ENCODE measurements around the gene PARVB.

The PARVB gene

GRCh38 chr22:44133161-44133560, 109.1 kb downstream of the PARVB start:
- no peak for DNase-seq (ENCODE audit: low read depth in 2 of 2)

- DNase-seq (ENCODE audit: low read depth in 2 of 2) = no peak
These were observed 109.9 kb downstream of the PARVB start for GRCh38 chr22:44133901-44134571.

GRCh38 chr22:44136112-44136511, 112.0 kb downstream of the PARVB start:
- no peak for DNase-seq (ENCODE audit: low read depth in 2 of 2)

- DNase-seq (ENCODE audit: low read depth in 2 of 2) = no peak
These were observed 112.7 kb downstream of the PARVB start for GRCh38 chr22:44136786-44137185.

GRCh38 chr22:44137415-44137814, 113.3 kb downstream of the PARVB start:
- DNase-seq (ENCODE audit: low read depth in 2 of 2) = no peak

- DNase-seq (ENCODE audit: low read depth in 2 of 2) = no peak
These were observed 115.7 kb downstream of the PARVB start for GRCh38 chr22:44139773-44140172.

- no peak for DNase-seq (ENCODE audit: low read depth in 2 of 2)
These were observed 118.5 kb downstream of the PARVB start for GRCh38 chr22:44142421-44143104.

- no peak for DNase-seq (ENCODE audit: low read depth in 2 of 2)
These were observed 119.0 kb downstream of the PARVB start for GRCh38 chr22:44143105-44143474.

GRCh38 chr22:44143579-44143978, 119.5 kb downstream of the PARVB start:
- DNase-seq (ENCODE audit: low read depth in 2 of 2) = no peak

GRCh38 chr22:44144046-44144569, 120.0 kb downstream of the PARVB start:
- no peak for DNase-seq (ENCODE audit: low read depth in 2 of 2)

- DNase-seq (ENCODE audit: low read depth in 2 of 2) = no peak
These were observed 121.4 kb downstream of the PARVB start for GRCh38 chr22:44145544-44145943.

- DNase-seq (ENCODE audit: low read depth in 2 of 2) = no peak
These were observed 122.2 kb downstream of the PARVB start for GRCh38 chr22:44146088-44146861.

GRCh38 chr22:44147008-44147645, 123.0 kb downstream of the PARVB start:
- no peak for DNase-seq (ENCODE audit: low read depth in 2 of 2)

- no peak for DNase-seq (ENCODE audit: low read depth in 2 of 2)
These were observed 123.9 kb downstream of the PARVB start for GRCh38 chr22:44147821-44148574.

GRCh38 chr22:44151676-44152075, 127.6 kb downstream of the PARVB start:
- DNase-seq (ENCODE audit: low read depth in 2 of 2) = no peak

- no peak for DNase-seq (ENCODE audit: low read depth in 2 of 2)
These were observed 129.6 kb downstream of the PARVB start for GRCh38 chr22:44153710-44154109.

GRCh38 chr22:44154436-44154942, 130.4 kb downstream of the PARVB start:
- DNase-seq (ENCODE audit: low read depth in 2 of 2) = no peak

GRCh38 chr22:44155115-44155514, 131.0 kb downstream of the PARVB start:
- no peak for DNase-seq (ENCODE audit: low read depth in 2 of 2)

GRCh38 chr22:44157916-44158618, 134.0 kb downstream of the PARVB start:
- DNase-seq (ENCODE audit: low read depth in 2 of 2) = no peak

GRCh38 chr22:44158816-44159215, 134.7 kb downstream of the PARVB start:
- DNase-seq (ENCODE audit: low read depth in 2 of 2) = no peak

GRCh38 chr22:44159221-44159620, 135.1 kb downstream of the PARVB start:
- DNase-seq (ENCODE audit: low read depth in 2 of 2) = no peak
